Endometrium (tissue), 2 donors: ENCODE measurements around the gene MACROD2.

Experiments used
- FAIRE-seq: peaks from 2 replicates; lab custom pipeline; 2012; peaks lifted over from hg19 to GRCh38; lab: Jason Lieb, UNC
- donor health status: control.
- donor health status: control.

The MACROD2 gene

GRCh38 chr20:14336686-14337085 is 341.4 kb downstream of the MACROD2 start:
- FAIRE-seq: no peak

- FAIRE-seq: peak; percentile 96
Observed at GRCh38 chr20:14337400-14338171, 342.3 kb downstream of the MACROD2 start, which contains the start of gene FLRT3. FLRT3 (minus strand) TSS chr20:14337612; CDS start chr20:14327506, 10,106 bp downstream.

GRCh38 chr20:14341801-14342200 is 346.5 kb downstream of the MACROD2 start:
- no peak for FAIRE-seq

GRCh38 chr20:14342918-14343317 is 347.6 kb downstream of the MACROD2 start:
- FAIRE-seq: no peak

GRCh38 chr20:14343491-14344065 is 348.3 kb downstream of the MACROD2 start:
- FAIRE-seq: no peak

GRCh38 chr20:14344746-14345145 is 349.4 kb downstream of the MACROD2 start:
- no peak for FAIRE-seq

- FAIRE-seq: no peak
Observed at GRCh38 chr20:14355791-14356190, 360.5 kb downstream of the MACROD2 start.

- no peak for FAIRE-seq
Observed at GRCh38 chr20:14360416-14360815, 365.1 kb downstream of the MACROD2 start.

GRCh38 chr20:14361509-14362345 is 366.4 kb downstream of the MACROD2 start:
- no peak for FAIRE-seq

- no peak for FAIRE-seq
Observed at GRCh38 chr20:14374196-14374595, 378.9 kb downstream of the MACROD2 start.

- no peak for FAIRE-seq
Observed at GRCh38 chr20:14375416-14375985, 380.2 kb downstream of the MACROD2 start.

- FAIRE-seq: no peak
Observed at GRCh38 chr20:14378326-14378725, 383.0 kb downstream of the MACROD2 start.

GRCh38 chr20:14383335-14383734 is 388.0 kb downstream of the MACROD2 start:
- FAIRE-seq: no peak

- FAIRE-seq: no peak
Observed at GRCh38 chr20:14384416-14385175, 389.3 kb downstream of the MACROD2 start.

- peak; percentile 4 for FAIRE-seq
Observed at GRCh38 chr20:14385176-14385740, 389.9 kb downstream of the MACROD2 start.

GRCh38 chr20:14386726-14387125 is 391.4 kb downstream of the MACROD2 start:
- no peak for FAIRE-seq

- no peak for FAIRE-seq
Observed at GRCh38 chr20:14401479-14402138, 406.3 kb downstream of the MACROD2 start.

- FAIRE-seq: no peak
Observed at GRCh38 chr20:14404515-14404914, 409.2 kb downstream of the MACROD2 start.

GRCh38 chr20:14406495-14406894 is 411.2 kb downstream of the MACROD2 start:
- no peak for FAIRE-seq

- no peak for FAIRE-seq
Observed at GRCh38 chr20:14407336-14407735, 412.0 kb downstream of the MACROD2 start.
